GM12872 (cell line): ENCODE data around the gene IGF2BP1.

Experiments used
- CTCF ChIP-seq: IDR thresholded peaks from 3 replicates; pipeline ENCODE4 v1.5.1; 2011; ENCODE audit warnings: low read depth, mild to moderate bottlenecking, low read length, moderate library complexity; ENCODE audit not compliant: insufficient read depth

Gene IGF2BP1

DNA sequence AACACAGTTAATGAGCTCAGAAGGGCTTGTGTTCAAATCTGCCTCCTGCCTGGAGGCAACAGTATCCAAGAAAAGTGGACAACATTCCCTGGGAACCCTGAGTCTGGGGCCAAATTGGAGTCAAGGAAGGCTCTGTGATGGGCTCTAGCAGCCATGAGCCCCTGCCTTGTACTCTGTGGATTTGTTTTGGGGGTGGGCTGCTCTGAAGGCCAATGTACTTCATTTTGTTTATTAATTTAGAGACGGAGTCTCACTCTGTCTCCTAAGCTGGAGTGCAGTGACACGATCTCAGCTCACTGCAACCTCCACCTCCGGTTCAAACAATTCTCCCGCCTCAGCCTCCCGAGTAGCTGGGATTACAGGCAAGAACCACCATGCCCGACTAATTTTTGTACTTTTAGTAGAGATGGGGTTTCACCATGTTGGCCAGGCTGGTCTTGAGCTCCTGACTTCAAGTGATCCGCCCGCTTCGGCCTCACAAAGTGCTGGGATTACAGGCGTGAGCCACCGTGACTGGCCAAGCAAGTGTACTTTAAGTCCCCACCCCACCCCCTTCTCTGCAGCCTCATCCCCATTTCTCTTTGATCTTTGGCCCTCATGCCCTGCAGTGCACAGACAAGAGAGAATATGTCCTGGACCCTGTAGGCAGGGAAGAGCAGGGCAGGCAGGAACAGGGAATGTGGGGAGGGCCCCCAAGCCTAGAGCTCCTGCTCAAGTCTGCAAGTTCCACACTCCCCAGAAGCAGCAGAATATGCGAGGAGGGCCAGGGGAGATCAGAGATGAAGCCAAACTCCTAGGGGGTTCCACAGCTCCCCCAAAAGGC is 26.1 kb upstream of the IGF2BP1 start:
- TF ChIP-seq CTCF, result no peak

GRCh38 chr17:48972749-48973097 is 24.5 kb upstream of the IGF2BP1 start:
- no peak for TF ChIP-seq CTCF

- TF ChIP-seq CTCF, result no peak
Observed at GRCh38 chr17:48973806-48974205, 23.4 kb upstream of the IGF2BP1 start.

DNA sequence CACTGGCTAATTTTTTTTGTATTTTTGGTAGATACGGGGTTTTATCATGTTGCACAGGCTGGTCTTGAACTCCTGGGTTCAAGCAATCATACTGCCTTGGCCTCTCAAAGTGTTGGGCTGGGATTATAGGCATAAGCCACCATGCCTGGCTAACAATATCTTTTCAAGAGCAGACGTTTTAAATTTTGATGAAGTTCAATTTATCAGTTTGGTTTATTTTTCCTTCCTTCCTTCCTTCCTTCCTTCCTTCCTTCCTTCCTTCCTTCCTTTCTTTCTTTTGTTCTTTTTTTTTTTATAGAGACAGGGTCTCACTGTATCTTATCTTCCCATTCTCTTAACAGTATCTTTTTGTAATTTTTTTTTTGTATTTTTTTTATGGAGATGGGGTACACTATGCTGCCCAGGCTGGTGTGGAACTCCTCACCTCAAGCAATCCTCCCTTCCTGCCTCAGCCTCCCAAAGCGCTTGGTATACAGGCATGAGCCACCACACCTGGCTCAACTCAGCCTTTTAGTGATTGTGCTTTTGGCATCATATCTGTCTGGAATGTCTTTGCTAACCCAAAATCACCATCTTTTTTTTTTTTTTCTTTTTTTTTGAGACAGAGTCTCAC is 15.2 kb upstream of the IGF2BP1 start:
- no peak for TF ChIP-seq CTCF

DNA sequence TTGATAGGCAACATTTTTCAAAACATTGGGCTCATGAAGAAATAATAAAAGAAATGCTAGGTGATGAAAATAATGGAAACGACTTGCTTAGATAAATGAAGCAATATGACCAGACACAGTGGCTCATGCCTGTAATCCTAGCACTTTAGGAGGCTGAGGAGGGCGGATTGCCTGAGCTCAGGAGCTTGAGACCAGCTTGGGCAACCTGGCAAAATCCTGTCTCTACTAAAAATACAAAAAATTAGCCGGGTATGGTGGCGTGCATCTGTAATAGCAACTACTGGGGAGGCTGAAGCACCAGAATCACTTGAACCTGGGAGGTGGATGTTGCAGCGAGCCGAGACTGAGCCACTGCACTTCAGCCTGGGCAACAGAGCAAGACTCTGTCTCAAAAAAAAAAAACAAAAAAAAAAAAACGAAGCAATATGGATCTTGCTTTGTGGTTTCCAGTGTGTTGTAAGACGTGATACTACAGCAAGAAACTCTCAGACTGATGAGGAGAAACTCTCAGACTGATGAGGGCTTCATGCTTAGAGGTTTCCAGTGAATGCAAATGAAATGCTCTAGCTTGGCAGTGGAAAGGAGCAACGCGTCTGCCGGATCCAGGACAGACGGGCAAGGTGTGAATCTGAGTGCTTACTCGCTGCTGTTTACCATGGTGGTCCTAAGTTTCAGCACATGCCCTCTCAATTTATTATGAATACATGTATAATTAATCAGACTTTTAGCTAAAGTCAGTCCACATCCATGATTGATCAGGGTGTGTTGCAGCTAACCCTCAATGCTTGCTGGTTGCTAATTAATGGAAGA is 11.5 kb upstream of the IGF2BP1 start:
- TF ChIP-seq CTCF, result no peak

- no peak for TF ChIP-seq CTCF
Observed at GRCh38 chr17:48989100-48989499, 8.1 kb upstream of the IGF2BP1 start.

DNA sequence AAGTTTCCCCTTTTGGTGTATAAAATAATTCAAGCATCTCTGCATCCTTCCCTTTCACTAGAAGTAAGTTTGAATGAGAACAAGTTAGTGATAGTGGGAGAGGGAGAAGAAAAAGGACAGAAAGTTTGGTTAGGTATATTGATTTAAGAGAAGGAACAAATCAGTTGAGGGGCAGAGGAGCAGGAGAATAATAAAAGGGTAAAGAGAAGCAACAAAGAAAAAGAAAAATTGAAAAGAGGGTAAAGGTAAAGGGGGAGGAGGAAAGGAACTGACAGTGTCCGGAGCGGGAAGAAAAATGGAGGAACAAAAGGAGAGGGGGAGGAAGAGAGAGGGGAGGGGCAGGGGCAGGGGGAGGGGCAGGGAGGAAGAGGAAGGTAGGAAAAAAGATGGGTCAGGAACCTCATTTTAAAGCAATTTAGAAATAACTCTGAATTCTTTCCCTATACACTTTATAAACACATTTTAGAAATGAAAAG is 6.3 kb upstream of the IGF2BP1 start:
- no peak for TF ChIP-seq CTCF
